Activated T-helper 17 cell treated with anti-CD3 and anti-CD28 coated beads, Interleukin-2, amount 50 U/mL, for 72 hours (primary cell): ENCODE data around the gene TBX2. TPM values are rescaled to one million over a fixed set of nuclear protein-coding genes. Genes with fewer than 3 reads are reported as not detected.

Experiments
- ATAC-seq: fragments of 150-1000 bp; cut with Tn5 transposase; replicated peaks from 2 replicates; pipeline ENCODE4 v1.10.0; 2021; ENCODE audit warnings: mild to moderate bottlenecking, moderate library complexity
- H3K27ac Mint-ChIP-seq: one replicate; pipeline ENCODE4 v1.8.0; 2022; ENCODE audit warnings: mixed read lengths
- H3K27me3 Mint-ChIP-seq: one replicate; pipeline ENCODE4 v1.8.0; 2022; ENCODE audit warnings: mixed read lengths
- H3K36me3 Mint-ChIP-seq: one replicate; pipeline ENCODE4 v1.8.0; 2022; ENCODE audit warnings: low read depth, mild to moderate bottlenecking, mixed read lengths
- H3K4me1 Mint-ChIP-seq: one replicate; pipeline ENCODE4 v1.8.0; 2022; ENCODE audit warnings: mixed read lengths
- H3K4me3 Mint-ChIP-seq: one replicate; pipeline ENCODE4 v1.8.0; 2022; ENCODE audit warnings: mild to moderate bottlenecking, mixed read lengths
- H3K9me3 Mint-ChIP-seq: one replicate; pipeline ENCODE4 v1.8.0; 2022; ENCODE audit warnings: mixed read lengths
- total RNA-seq, 2 donors: library from RNA; stranded (reverse); gene quantifications; one replicate each; pipeline ENCODE4 v1.2.3, GENCODE V29; 2022

Gene TBX2
- total RNA-seq, 2 donors from 2014 or later: not detected

GRCh38 chr17:61363601-61364462, 35.8 kb upstream of the TBX2 start:
- ATAC-seq: no peak
- Mint-ChIP-seq H3K27ac (no peak overlapping the region), H3K27me3 (no peaks in the 10 kb centered on the region), H3K36me3 (no peaks in the 10 kb centered on the region), H3K9me3 (no peaks in the 10 kb centered on the region), H3K4me1 (no peaks in the 10 kb centered on the region), H3K4me3 (no peak overlapping the region)

GRCh38 chr17:61364463-61364846, 35.2 kb upstream of the TBX2 start:
- no peaks in the 10 kb centered on the region for H3K4me1 Mint-ChIP-seq
- ATAC-seq: no peak
- H3K4me3 Mint-ChIP-seq: no peak overlapping the region
- H3K36me3 Mint-ChIP-seq: no peaks in the 10 kb centered on the region
- H3K27ac Mint-ChIP-seq: no peak overlapping the region
- no peaks in the 10 kb centered on the region for H3K9me3 Mint-ChIP-seq
- no peaks in the 10 kb centered on the region for H3K27me3 Mint-ChIP-seq

GRCh38 chr17:61366076-61366714, 33.4 kb upstream of the TBX2 start:
- Mint-ChIP-seq H3K4me1 (no peaks in the 10 kb centered on the region), H3K36me3 (no peaks in the 10 kb centered on the region), H3K4me3 (no peak overlapping the region), H3K27ac (no peak overlapping the region), H3K27me3 (no peaks in the 10 kb centered on the region), H3K9me3 (no peaks in the 10 kb centered on the region)
- ATAC-seq: no peak

GRCh38 chr17:61366715-61367413, 32.8 kb upstream of the TBX2 start:
- H3K4me3 Mint-ChIP-seq: no peak overlapping the region
- H3K36me3 Mint-ChIP-seq: no peaks in the 10 kb centered on the region
- H3K4me1 Mint-ChIP-seq: no peaks in the 10 kb centered on the region
- no peaks in the 10 kb centered on the region for H3K9me3 Mint-ChIP-seq
- H3K27me3 Mint-ChIP-seq: no peaks in the 10 kb centered on the region
- ATAC-seq: no peak
- no peak overlapping the region for H3K27ac Mint-ChIP-seq

GRCh38 chr17:61368049-61368831, 31.4 kb upstream of the TBX2 start:
- Mint-ChIP-seq H3K4me3 (no peak overlapping the region), H3K9me3 (no peaks in the 10 kb centered on the region), H3K4me1 (no peaks in the 10 kb centered on the region), H3K36me3 (no peaks in the 10 kb centered on the region), H3K27me3 (no peaks in the 10 kb centered on the region), H3K27ac (no peak overlapping the region)
- no peak for ATAC-seq

- Mint-ChIP-seq H3K36me3 (no peaks in the 10 kb centered on the region), H3K4me3 (no peak overlapping the region), H3K9me3 (no peaks in the 10 kb centered on the region), H3K4me1 (no peaks in the 10 kb centered on the region), H3K27me3 (no peaks in the 10 kb centered on the region), H3K27ac (no peak overlapping the region)
- ATAC-seq: no peak
Measured at GRCh38 chr17:61368832-61369450, 30.7 kb upstream of the TBX2 start.

GRCh38 chr17:61369751-61370150, 29.9 kb upstream of the TBX2 start:
- H3K27me3 Mint-ChIP-seq: no peaks in the 10 kb centered on the region
- H3K27ac Mint-ChIP-seq: no peak overlapping the region
- no peak for ATAC-seq
- no peaks in the 10 kb centered on the region for H3K36me3 Mint-ChIP-seq
- no peaks in the 10 kb centered on the region for H3K4me1 Mint-ChIP-seq
- no peak overlapping the region for H3K4me3 Mint-ChIP-seq
- no peaks in the 10 kb centered on the region for H3K9me3 Mint-ChIP-seq

- Mint-ChIP-seq H3K4me1 (no peaks in the 10 kb centered on the region), H3K9me3 (no peaks in the 10 kb centered on the region), H3K27ac (no peak overlapping the region), H3K36me3 (no peaks in the 10 kb centered on the region), H3K4me3 (no peak overlapping the region), H3K27me3 (no peaks in the 10 kb centered on the region)
- no peak for ATAC-seq
Measured at GRCh38 chr17:61371179-61371578, 28.5 kb upstream of the TBX2 start.

GRCh38 chr17:61371606-61372005, 28.0 kb upstream of the TBX2 start:
- no peak for ATAC-seq
- Mint-ChIP-seq H3K27me3 (no peaks in the 10 kb centered on the region), H3K27ac (no peak overlapping the region), H3K9me3 (no peaks in the 10 kb centered on the region), H3K36me3 (no peaks in the 10 kb centered on the region), H3K4me1 (no peaks in the 10 kb centered on the region), H3K4me3 (no peak overlapping the region)

GRCh38 chr17:61372436-61372835, 27.2 kb upstream of the TBX2 start:
- ATAC-seq: no peak
- no peak overlapping the region for H3K27ac Mint-ChIP-seq
- no peak overlapping the region for H3K4me3 Mint-ChIP-seq
- H3K36me3 Mint-ChIP-seq: no peaks in the 10 kb centered on the region
- no peaks in the 10 kb centered on the region for H3K9me3 Mint-ChIP-seq
- H3K4me1 Mint-ChIP-seq: no peaks in the 10 kb centered on the region
- H3K27me3 Mint-ChIP-seq: no peaks in the 10 kb centered on the region

- no peak overlapping the region for H3K27ac Mint-ChIP-seq
- no peak for ATAC-seq
- H3K4me1 Mint-ChIP-seq: no peaks in the 10 kb centered on the region
- no peaks in the 10 kb centered on the region for H3K9me3 Mint-ChIP-seq
- no peaks in the 10 kb centered on the region for H3K27me3 Mint-ChIP-seq
- no peaks in the 10 kb centered on the region for H3K36me3 Mint-ChIP-seq
- no peak overlapping the region for H3K4me3 Mint-ChIP-seq
Measured at GRCh38 chr17:61376931-61377838, 22.5 kb upstream of the TBX2 start.

GRCh38 chr17:61378658-61379456, 20.8 kb upstream of the TBX2 start:
- no peaks in the 10 kb centered on the region for H3K9me3 Mint-ChIP-seq
- no peaks in the 10 kb centered on the region for H3K36me3 Mint-ChIP-seq
- H3K27ac Mint-ChIP-seq: no peak overlapping the region
- no peak overlapping the region for H3K4me3 Mint-ChIP-seq
- ATAC-seq: no peak
- no peaks in the 10 kb centered on the region for H3K27me3 Mint-ChIP-seq
- no peaks in the 10 kb centered on the region for H3K4me1 Mint-ChIP-seq
